CD14-positive monocyte (primary cell): ENCODE results near the gene CARNS1. TPM values are rescaled to one million over a fixed set of nuclear protein-coding genes. Genes with fewer than 3 reads are reported as not detected.

Source experiments
- DNase-seq, 3 donors: peaks; one replicate each; pipeline ENCODE4 v3.0.0-alpha.2; 2011 to 2022
- H2AFZ ChIP-seq: 2 replicates; pipeline ENCODE4 v1.6.0; 2012; ENCODE audit warnings: mild to moderate bottlenecking, low read depth, low read length, inconsistent platforms; ENCODE audit not compliant: insufficient read depth, poor library complexity, severe bottlenecking
- H3K27ac ChIP-seq, 2 donors: 1 replicate in 1 of 2; 2 replicates in 1 of 2; pipeline ENCODE4 v1.5.1; 2012 to 2013; ENCODE audit warnings: low read length in 2 of 2, control low read depth in 1 of 2, inconsistent platforms in 1 of 2, low read depth in 1 of 2, mild to moderate bottlenecking in 1 of 2
- H3K27me3 ChIP-seq, 2 donors: one replicate each; pipeline versions ENCODE4 v1.6.0 to v1.6.1; 2011 to 2013; ENCODE audit warnings: low read length in 2 of 2; ENCODE audit not compliant: control insufficient read depth in 2 of 2, insufficient read depth in 2 of 2
- H3K36me3 ChIP-seq, 2 donors: replicated peaks in 1 of 2; 1 replicate in 1 of 2; 2 replicates in 1 of 2; pipeline versions ENCODE4 v1.5.1 to v1.6.1; 2012 to 2013; ENCODE audit warnings: low read length in 2 of 2, control low read depth in 1 of 2, inconsistent platforms in 1 of 2, mild to moderate bottlenecking in 1 of 2; ENCODE audit not compliant: insufficient read depth in 2 of 2, control insufficient read depth in 1 of 2
- H3K4me1 ChIP-seq, 2 donors: 1 replicate in 1 of 2; 2 replicates in 1 of 2; pipeline versions ENCODE4 v1.5.1 to v1.6.1; 2012 to 2013; ENCODE audit warnings: low read length in 2 of 2, control low read depth in 1 of 2, inconsistent platforms in 1 of 2, mild to moderate bottlenecking in 1 of 2, moderate library complexity in 1 of 2; ENCODE audit not compliant: insufficient read depth in 2 of 2, control insufficient read depth in 1 of 2
- H3K4me2 ChIP-seq: replicated peaks from 2 replicates; pipeline ENCODE3; 2012; ENCODE audit warnings: low read length, moderate library complexity, mild to moderate bottlenecking; ENCODE audit not compliant: poor library complexity, severe bottlenecking; ENCODE audit errors: extremely low read depth
- H3K4me3 ChIP-seq, 3 experiments: fragments of 200-600 bp in 1 of 3; sonication (generic) in 1 of 3; replicated peaks in 1 of 3; 1 replicate in 2 of 3; 2 replicates in 1 of 3; pipeline ENCODE4 v1.5.1; 2011 to 2013; ENCODE audit warnings: low read length in 3 of 3, mild to moderate bottlenecking in 3 of 3, control low read depth in 2 of 3, low read depth in 2 of 3, inconsistent platforms in 1 of 3, moderate library complexity in 1 of 3
- H3K79me2 ChIP-seq: 2 replicates; pipeline ENCODE4 v1.6.0; 2012; ENCODE audit warnings: mild to moderate bottlenecking, control low read depth, inconsistent platforms, low read length, moderate library complexity; ENCODE audit not compliant: insufficient read depth
- H3K9ac ChIP-seq: 2 replicates; pipeline ENCODE4 v1.6.0; 2017; ENCODE audit warnings: low read length, mild to moderate bottlenecking; ENCODE audit not compliant: insufficient read depth, poor library complexity, severe bottlenecking
- H3K9me3 ChIP-seq, 2 donors: replicated peaks in 1 of 2; 1 replicate in 1 of 2; 2 replicates in 1 of 2; pipeline versions ENCODE4 v1.5.1 to v1.6.1; 2012 to 2013; ENCODE audit warnings: low read length in 2 of 2, control low read depth in 1 of 2; ENCODE audit not compliant: control insufficient read depth in 1 of 2, insufficient read depth in 1 of 2
- H4K20me1 ChIP-seq: 2 replicates; pipeline ENCODE4 v1.6.0; 2012; ENCODE audit warnings: mild to moderate bottlenecking, low read length, control low read depth, moderate library complexity; ENCODE audit not compliant: insufficient read depth
- H3K27ac Mint-ChIP-seq, 7 donors: one replicate each; pipeline ENCODE4 v1.8.0; 2020; ENCODE audit warnings: mild to moderate bottlenecking in 7 of 7, mixed read lengths in 7 of 7, moderate library complexity in 6 of 7, inconsistent platforms in 2 of 7
- H3K27me3 Mint-ChIP-seq, 3 donors: one replicate each; pipeline ENCODE4 v1.8.0; 2021 to 2022; ENCODE audit warnings: low read depth in 3 of 3, mild to moderate bottlenecking in 3 of 3, mixed read lengths in 3 of 3, moderate library complexity in 3 of 3, inconsistent platforms in 1 of 3
- H3K36me3 Mint-ChIP-seq, 2 donors: one replicate each; pipeline ENCODE4 v1.8.0; 2020; ENCODE audit warnings: mixed read lengths in 2 of 2, inconsistent platforms in 1 of 2, mild to moderate bottlenecking in 1 of 2
- H3K4me1 Mint-ChIP-seq: one replicate; pipeline ENCODE4 v1.8.0; 2020; ENCODE audit warnings: mild to moderate bottlenecking, mixed read lengths
- H3K4me3 Mint-ChIP-seq, 2 donors: one replicate each; pipeline ENCODE4 v1.8.0; 2020; ENCODE audit warnings: mild to moderate bottlenecking in 2 of 2, mixed read lengths in 2 of 2, moderate library complexity in 1 of 2
- H3K9me3 Mint-ChIP-seq, 7 donors: one replicate each; pipeline ENCODE4 v1.8.0; 2020 to 2022; ENCODE audit warnings: mixed read lengths in 7 of 7, mild to moderate bottlenecking in 6 of 7, moderate library complexity in 6 of 7, inconsistent platforms in 2 of 7
- CTCF ChIP-seq: fragments of 200-600 bp; IDR thresholded peaks from one replicate; pipeline ENCODE4 v1.8.0; 2022; ENCODE audit warnings: antibody characterized with exemption, mild to moderate bottlenecking
- WGBS: methylation state at CpG from one replicate; pipeline ENCODE4 v1.1.5; 2013; ENCODE audit warnings: missing lambda C conversion rate; ENCODE audit not compliant: insufficient coverage; 5-methylcytosine and 5-hydroxymethylcytosine counted together
- intact Hi-C, 2 donors: fragments of 100-400 bp; cut with micrococcal nuclease; formaldehyde crosslinking; loops; one replicate each; pipeline versions ENCODE4 v1.15.0 to v1.15.1; 2023
- polyA plus RNA-seq, 3 donors: library from polyadenylated mRNA; depleted of rRNA in 1 of 3; unstranded in 2 of 3; stranded (reverse) in 1 of 3; fragments of 300-500 nt in 2 of 3; fragments of >200 nt in 1 of 3; fragmentation: Illumina TruSeq in 2 of 3; gene quantifications; 1 replicate in 2 of 3; 2 replicates in 1 of 3; pipeline ENCODE4 v1.2.3, GENCODE V29; 2012 to 2021

The CARNS1 gene
- polyA plus RNA-seq, 3 donors, result 0.09 TPM; not detected in 2

DNA sequence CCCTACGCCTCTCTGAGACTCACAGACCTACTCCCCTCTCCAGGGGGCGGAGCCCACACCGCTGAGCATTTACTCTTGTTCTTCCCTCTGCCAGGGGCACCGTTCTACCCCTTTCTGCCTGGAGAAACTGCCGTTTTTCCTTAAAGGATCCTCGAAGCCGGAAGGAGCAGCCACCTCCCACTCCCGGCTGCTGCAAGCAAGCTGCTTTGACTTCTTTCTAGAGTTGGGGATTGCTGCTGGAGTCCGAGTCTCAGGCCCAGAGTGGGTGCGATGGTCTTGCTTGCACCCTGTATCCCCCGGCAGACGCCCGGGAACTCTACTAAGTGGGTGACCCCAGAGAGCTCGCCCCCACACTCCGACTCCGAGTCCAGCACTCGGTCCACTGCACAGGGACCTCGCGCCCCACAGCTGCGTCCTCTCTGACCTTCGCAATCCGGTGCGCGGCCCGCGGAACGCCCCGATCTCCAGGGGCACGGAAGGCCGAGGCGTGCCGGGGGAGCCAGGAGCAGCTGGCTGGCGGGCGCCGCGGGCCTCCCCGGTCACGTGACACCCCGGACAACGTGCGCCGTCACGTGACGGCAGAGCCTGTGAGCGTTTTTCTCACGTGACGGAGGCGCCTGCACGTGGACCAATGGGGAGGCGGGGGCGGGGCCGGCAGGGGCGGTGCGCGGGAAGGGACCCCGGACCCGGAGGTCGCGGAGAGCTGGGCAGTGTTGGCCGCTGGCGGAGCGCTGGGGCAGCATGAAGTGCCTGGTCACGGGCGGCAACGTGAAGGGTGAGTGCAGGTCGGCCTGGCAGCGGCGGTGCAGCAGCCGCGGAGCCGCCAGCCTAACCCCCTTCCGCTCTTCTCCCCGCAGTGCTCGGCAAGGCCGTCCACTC, 23.9 kb upstream of the CARNS1 start, which contains the start of gene RAD9A:
Gene RAD9A, plus strand, starts transcription at position 683 of the 879 bp plus-strand sequence. Its CDS starts 59 bp downstream, at position 742.
- Histone ChIP-seq H2AFZ (peak within 1 kb of the TSS; percentile 96), H3K79me2 (peaks cover 36% of the 10 kb centered on the region), H3K9me3 (no peaks in the 10 kb centered on the region), H3K27me3 (no peaks in the 10 kb centered on the region), H3K4me3 (peak within 1 kb of the TSS; percentile 82 to 92 (median 85)), H3K9ac (peak within 1 kb of the TSS; percentile 80), H3K27ac (peak within 1 kb of the TSS; percentile 75 to 89), H3K36me3 (peaks cover 9 to 17% of the 10 kb centered on the region in 2 donors), H3K4me1 (peaks cover 25 to 37% of the 10 kb centered on the region in 2 donors), H4K20me1 (peaks cover 33% of the 10 kb centered on the region), H3K4me2 (peak within 1 kb of the TSS; percentile 86)
- TF ChIP-seq CTCF, result no peak
- peaks cover 10 to 15% of the 10 kb centered on the region in 2 donors for H3K36me3 Mint-ChIP-seq
- WGBS, result 0% methylated on average over 68 of the region's 75 CpGs
- intact Hi-C loops, result loop anchor here in 1 of 2 donors (5.0 to 10.0 kb wide), 2 partner anchors 36 to 547 kb away; partner anchors contain the start of genes RCE1 and RPS6KB2
- H3K27ac Mint-ChIP-seq, result peak within 1 kb of the TSS; percentile 85 to 92 (median 88)
- H3K9me3 Mint-ChIP-seq, result peaks cover 0 to 1% (median 0%) of the 10 kb centered on the region in 7 donors
- peaks cover 41% of the 10 kb centered on the region for H3K4me1 Mint-ChIP-seq
- DNase-seq, result peak; percentile 92 to 95 (median 93)
- H3K27me3 Mint-ChIP-seq, result peaks cover 0 to 8% (median 1%) of the 10 kb centered on the region in 3 donors
- peak within 1 kb of the TSS; percentile 91 to 98 for H3K4me3 Mint-ChIP-seq

DNA sequence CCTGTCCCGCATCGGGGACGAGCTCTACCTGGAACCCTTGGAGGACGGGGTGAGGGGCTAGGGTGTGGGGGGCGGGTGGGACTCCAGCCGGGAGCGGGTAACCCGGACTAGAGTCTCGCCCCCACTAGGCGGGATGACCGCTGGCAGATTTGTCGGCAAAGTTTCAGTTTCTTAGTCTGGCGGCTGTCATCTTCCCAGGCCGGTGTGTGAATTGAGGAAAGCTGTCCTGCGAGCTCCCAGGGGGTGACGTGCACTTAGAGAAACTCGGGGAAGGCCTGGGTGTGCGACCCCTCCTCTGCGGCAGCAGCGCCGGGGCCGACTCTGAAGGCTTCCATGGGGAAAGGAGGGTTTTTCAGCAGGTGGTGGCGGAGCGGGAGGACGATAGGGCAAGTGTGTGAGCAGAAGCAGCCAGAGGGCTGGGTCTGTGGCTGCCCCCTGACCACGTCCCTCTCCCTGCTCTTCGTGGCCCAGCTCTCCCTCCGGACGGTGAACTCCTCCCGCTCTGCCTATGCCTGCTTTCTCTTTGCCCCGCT, 23.2 kb upstream of the CARNS1 start:
- Mint-ChIP-seq H3K27ac (peak overlapping the region in 6 of 7 donors; percentile 1 to 88 (median 78)), H3K27me3 (peaks cover 0 to 8% (median 1%) of the 10 kb centered on the region in 3 donors), H3K4me3 (peak overlapping the region; percentile 91 to 98), H3K4me1 (peaks cover 38% of the 10 kb centered on the region), H3K36me3 (peaks cover 14 to 15% of the 10 kb centered on the region in 2 donors), H3K9me3 (peaks cover 0 to 1% (median 0%) of the 10 kb centered on the region in 7 donors)
- H3K27ac ChIP-seq, result peak overlapping the region; percentile 10 to 89
- peak overlapping the region; percentile 96 for H2AFZ ChIP-seq
- peaks cover 40% of the 10 kb centered on the region for H4K20me1 ChIP-seq
- no peak for DNase-seq
- intact Hi-C loops, result loop anchor here in 1 of 2 donors (5.0 to 10.0 kb wide), 2 partner anchors 35 to 547 kb away; partner anchors contain the start of genes RCE1 and RPS6KB2
- peak overlapping the region; percentile 82 to 92 (median 85) for H3K4me3 ChIP-seq
- peaks cover 19 to 35% of the 10 kb centered on the region in 2 donors for H3K4me1 ChIP-seq
- peak overlapping the region; percentile 80 for H3K9ac ChIP-seq
- no peaks in the 10 kb centered on the region for H3K9me3 ChIP-seq
- peak overlapping the region; percentile 86 for H3K4me2 ChIP-seq
- no peaks in the 10 kb centered on the region for H3K27me3 ChIP-seq
- no peak for TF ChIP-seq CTCF
- peaks cover 39% of the 10 kb centered on the region for H3K79me2 ChIP-seq
- WGBS, result 15% methylated on average over 25 of the region's 31 CpGs
- H3K36me3 ChIP-seq, result peaks cover 9 to 24% of the 10 kb centered on the region in 2 donors
